HCT116 (cell line): ENCODE results near the gene ATP8A2.

ENCODE experiments used
- CTCF ChIP-seq, 3 experiments: fragments of 200-600 bp in 1 of 3; sonication (generic) in 1 of 3; IDR thresholded peaks in 2 of 3; conservative IDR thresholded peaks in 1 of 3; 2 replicates each; pipeline ENCODE4 v1.5.1; 2012 to 2017; ENCODE audit warnings: low read depth in 2 of 3, low read length in 2 of 3, antibody characterized with exemption in 1 of 3, borderline replicate concordance in 1 of 3, control low read depth in 1 of 3, mild to moderate bottlenecking in 1 of 3, mixed read lengths in 1 of 3, mixed run types in 1 of 3, moderate library complexity in 1 of 3; ENCODE audit not compliant: insufficient read depth in 1 of 3
- EZH2 ChIP-seq: fragments of 200-600 bp; sonication (generic); IDR thresholded peaks from 2 replicates; pipeline ENCODE4 v1.6.1; 2017; ENCODE audit warnings: antibody characterized with exemption, mixed run types
- MAX ChIP-seq: IDR thresholded peaks from 2 replicates; pipeline ENCODE4 v1.6.1; 2012
- TCF7L2 ChIP-seq: IDR thresholded peaks from 2 replicates; pipeline ENCODE4 v1.7.0; 2011; ENCODE audit warnings: borderline replicate concordance, inconsistent platforms; ENCODE audit not compliant: insufficient read depth, insufficient read length; ENCODE audit errors: extremely low read depth

- no peak for TF ChIP-seq CTCF (IDR thresholded peaks at IDR 0.05 in 2 of 3, conservative IDR thresholded peaks at IDR 0.05 in 1 of 3; ENCODE audit: borderline replicate concordance in 1 of 3, insufficient read depth in 1 of 3, low read depth in 2 of 3, low read length in 2 of 3)
- no peak for TF ChIP-seq MAX
- no peak for TF ChIP-seq TCF7L2
- TF ChIP-seq EZH2: no peak
Observed at GRCh38 chr13:25354377-25354776, 17.4 kb upstream of the ATP8A2 start.
